Activated naive CD4-positive, alpha-beta T cell treated with anti-CD3 and anti-CD28 coated beads, Interleukin-2, amount 50 U/mL, for 72 hours (primary cell): ENCODE data around the gene ACP1. TPM values are rescaled to one million over a fixed set of nuclear protein-coding genes. Genes with fewer than 3 reads are reported as not detected.
A peak's percentile ranks its signal among the peaks of the same experiment; 100 is the strongest.
"Not testable (repeated sequence)": the region's sequence is repeated elsewhere in the genome, so short reads cannot be mapped to it uniquely, and the experiment has no call there.

Source experiments
- ATAC-seq, 2 donors: fragments of 150-1000 bp; cut with Tn5 transposase; 2 replicates each; pipeline ENCODE4 v1.10.0; 2021; ENCODE audit warnings: mild to moderate bottlenecking in 2 of 2, moderate library complexity in 2 of 2
- DNase-seq, 2 donors: peaks; one replicate each; pipeline ENCODE4 v3.0.0; 2021 to 2022; ENCODE audit warnings: low spot score in 2 of 2
- H3K27ac Mint-ChIP-seq, 2 donors: one replicate each; pipeline ENCODE4 v1.8.0; 2022; ENCODE audit warnings: mild to moderate bottlenecking in 2 of 2, mixed read lengths in 2 of 2
- H3K36me3 Mint-ChIP-seq, 2 donors: one replicate each; pipeline ENCODE4 v1.8.0; 2022; ENCODE audit warnings: mixed read lengths in 2 of 2
- H3K9me3 Mint-ChIP-seq, 2 donors: one replicate each; pipeline ENCODE4 v1.8.0; 2022; ENCODE audit warnings: mixed read lengths in 2 of 2
- total RNA-seq, 2 donors: library from RNA; stranded (reverse); gene quantifications; one replicate each; pipeline ENCODE4 v1.2.3, GENCODE V29; 2022

ACP1 gene
- total RNA-seq, 2 donors from 2014 or later, result 129 to 130 TPM

DNA sequence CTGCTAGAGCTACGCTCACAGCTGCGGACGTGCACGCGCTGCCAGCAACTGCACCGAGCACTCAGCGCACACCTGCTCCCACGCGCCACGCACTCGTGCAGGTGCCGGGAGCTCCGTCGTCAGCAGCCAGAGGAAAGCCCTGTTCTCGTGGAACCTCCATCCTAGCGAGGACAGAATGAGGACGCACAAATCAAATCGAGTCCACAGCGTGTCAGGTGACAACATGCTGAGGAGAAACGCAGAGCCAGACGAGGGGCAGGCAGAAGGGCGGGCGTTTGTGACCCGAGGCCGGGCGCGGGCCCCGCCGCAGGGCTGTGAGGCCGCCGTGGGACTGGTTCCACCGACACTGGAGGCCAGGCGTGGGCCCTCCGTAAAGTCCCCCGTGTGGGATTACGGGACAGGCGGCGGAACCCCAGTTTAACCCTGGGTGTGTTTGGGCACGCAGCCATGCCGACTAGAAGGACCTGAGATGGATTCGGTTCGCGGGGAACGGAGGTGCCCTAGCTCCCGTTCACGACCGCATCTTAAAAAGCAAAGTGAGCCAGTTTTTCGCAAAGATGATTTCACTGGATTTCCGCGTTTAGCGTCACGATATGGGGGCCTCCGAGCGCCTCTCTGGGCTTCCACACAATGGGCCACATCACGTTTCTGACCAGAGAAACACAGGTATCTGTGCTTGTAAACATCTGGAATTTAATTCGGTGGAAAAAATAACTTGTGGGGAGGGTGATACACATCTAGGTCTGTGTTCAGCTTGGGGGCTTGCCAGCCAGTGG lies 50.0 kb downstream of the ACP1 start:
- Mint-ChIP-seq H3K27ac (no peak overlapping the region), H3K36me3 (peaks cover 6 to 9% of the 10 kb centered on the region in 2 donors), H3K9me3 (peaks cover 8 to 9% of the 10 kb centered on the region in 2 donors)
- DNase-seq (no peak), ATAC-seq (no peak)

DNA sequence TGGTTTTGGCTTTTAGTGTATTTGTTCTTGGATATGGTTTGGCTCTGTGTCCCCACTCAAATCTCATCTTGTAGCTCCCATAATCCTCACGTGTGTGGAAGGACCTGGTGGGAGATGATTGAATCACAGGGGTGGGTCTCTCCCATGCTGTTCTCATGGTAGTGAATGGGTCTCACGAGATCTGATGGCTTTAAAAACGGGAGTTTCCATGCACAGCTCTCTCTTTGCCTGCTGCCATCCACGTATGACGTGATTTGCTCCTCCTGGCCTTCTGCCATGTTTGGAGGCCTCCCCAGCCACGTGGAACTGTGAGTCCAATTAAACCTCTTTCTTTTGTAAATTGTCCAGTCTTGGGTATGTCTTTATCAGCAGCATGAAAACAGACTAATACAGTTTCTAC lies 51.2 kb downstream of the ACP1 start:
- H3K9me3 Mint-ChIP-seq, ATAC-seq, H3K36me3 Mint-ChIP-seq, H3K27ac Mint-ChIP-seq, DNase-seq: not testable (repeated sequence)

DNA sequence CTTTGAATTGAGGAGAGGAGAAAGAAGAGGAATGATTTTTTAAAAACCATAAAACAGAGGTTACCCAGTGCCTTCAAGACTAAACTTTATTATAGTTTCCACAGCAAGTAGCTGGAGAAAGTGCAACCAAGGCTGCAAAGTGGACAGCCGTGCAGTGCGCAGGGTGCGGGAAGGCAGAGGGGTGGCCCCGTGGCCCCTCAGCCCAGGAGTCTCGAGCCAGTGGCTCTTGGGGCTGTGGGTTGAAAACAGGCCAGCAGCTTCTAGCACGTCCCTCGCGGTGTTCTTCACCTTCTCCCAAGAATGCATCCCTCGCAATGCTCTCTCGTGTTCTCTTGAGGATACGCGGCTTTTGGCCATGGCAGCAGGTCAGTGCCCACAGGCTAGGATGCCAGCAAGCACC lies 51.6 kb downstream of the ACP1 start:
- ATAC-seq (no peak), DNase-seq (no peak)
- Mint-ChIP-seq H3K36me3 (peaks cover 6 to 9% of the 10 kb centered on the region in 2 donors), H3K27ac (no peak overlapping the region), H3K9me3 (peaks cover 8 to 9% of the 10 kb centered on the region in 2 donors)

DNA sequence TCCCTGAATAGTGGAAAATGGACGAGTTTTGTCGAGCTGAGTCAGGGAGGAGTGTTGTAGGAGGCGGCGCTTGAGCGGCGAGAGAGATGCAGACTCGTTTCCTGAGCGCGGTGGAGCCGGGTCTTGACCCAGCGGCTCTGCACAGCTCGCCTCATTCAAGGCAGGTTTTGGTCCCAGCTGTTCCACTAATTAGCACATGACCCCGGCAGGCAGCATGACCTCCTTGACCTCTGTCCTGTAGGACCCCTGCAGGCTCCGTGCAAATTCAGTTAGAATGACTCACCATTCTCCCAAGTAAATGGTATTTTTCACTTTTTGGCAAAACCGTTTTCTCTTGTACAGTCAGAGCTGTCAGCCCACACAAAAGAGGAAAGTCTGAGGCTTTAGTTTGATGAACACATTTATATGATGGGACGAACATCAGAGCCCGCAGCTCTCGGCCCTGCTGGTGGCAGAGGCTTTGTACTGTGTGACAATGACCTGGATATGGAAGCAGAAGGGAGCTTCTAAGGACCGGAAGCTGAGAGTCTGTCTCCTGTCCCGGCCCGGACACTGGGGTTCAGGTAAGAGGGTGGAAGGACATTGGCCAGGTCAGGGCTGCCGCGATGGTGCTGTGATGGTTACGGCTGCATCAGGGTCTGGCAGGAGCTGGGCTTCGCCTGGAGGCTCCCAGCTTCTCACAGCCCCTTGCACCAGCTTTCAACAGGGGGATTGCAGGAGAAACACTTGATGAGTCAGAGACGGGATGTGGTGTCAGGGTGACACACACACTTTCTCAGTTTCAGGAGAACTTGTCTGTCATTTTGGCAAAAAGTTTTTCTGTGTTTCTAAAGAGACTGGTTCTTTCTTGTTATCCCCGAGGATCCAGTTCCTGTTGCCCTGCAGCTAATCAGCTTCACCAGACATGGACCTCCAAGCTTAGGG lies 53.0 kb downstream of the ACP1 start:
- peak in 1 of 2 donors; percentile 14 for DNase-seq
- peaks cover 6 to 9% of the 10 kb centered on the region in 2 donors for H3K36me3 Mint-ChIP-seq

DNA sequence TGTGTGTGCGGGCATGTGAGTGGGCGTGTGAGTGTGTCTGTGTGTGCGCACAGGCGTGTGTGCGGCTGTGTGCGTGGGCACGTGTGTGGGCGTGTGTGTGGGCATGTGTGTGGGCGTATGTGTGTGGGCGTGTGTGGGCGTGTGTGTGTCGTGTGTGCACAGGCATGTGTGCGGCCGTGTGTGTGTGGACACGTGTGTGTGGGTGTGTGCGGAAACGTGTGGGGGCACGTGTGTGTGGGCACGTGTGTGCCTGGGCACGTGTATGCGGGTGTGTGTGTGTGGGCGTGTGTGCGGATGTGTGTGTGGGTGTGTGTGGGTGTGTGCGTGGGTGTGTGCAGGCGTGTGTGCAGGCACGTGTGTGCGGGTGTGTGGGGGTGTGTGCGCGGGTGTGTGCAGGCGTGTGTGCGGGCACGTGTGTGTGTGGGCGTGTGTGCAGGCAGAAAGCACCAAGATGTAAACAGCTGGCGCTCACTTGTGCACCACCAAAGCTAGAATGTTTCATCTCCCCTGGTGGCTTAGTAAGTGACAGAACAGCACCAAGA lies 54.4 kb downstream of the ACP1 start:
- no peak for ATAC-seq
- Mint-ChIP-seq H3K9me3 (peaks cover 8 to 9% of the 10 kb centered on the region in 2 donors), H3K27ac (peak overlapping the region; percentile 81 to 97), H3K36me3 (peaks cover 6 to 9% of the 10 kb centered on the region in 2 donors)
- no peak for DNase-seq

More for the DNA sequence above, 53.0 kb downstream of the ACP1 start:
- peak; percentile 86 to 90 for ATAC-seq
- Mint-ChIP-seq H3K9me3 (peaks cover 8 to 9% of the 10 kb centered on the region in 2 donors), H3K27ac (peak overlapping the region; percentile 81 to 97)

DNA sequence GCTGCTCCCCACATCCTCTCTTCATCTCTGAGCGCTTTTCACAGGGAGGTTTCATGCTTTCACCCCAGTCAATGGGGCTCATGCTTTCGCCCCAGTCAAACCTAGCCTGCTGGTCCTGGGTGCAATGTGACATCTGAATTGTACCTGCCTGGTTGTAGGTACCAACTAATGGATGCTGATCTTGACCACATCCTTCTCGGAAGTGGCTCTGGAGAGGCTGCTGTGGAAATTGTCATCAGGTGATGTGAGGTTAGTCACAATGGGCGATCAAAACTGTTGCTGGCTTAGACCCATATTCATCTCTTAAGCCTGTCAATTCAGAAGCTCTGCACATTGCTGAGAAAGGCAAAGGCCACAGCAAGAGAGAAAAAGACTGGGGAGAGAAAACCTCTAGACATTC lies 55.8 kb downstream of the ACP1 start:
- peaks cover 6 to 9% of the 10 kb centered on the region in 2 donors for H3K36me3 Mint-ChIP-seq
- H3K27ac Mint-ChIP-seq, result no peak overlapping the region
- DNase-seq, result no peak
- H3K9me3 Mint-ChIP-seq, result peaks cover 8 to 9% of the 10 kb centered on the region in 2 donors
- no peak for ATAC-seq

DNA sequence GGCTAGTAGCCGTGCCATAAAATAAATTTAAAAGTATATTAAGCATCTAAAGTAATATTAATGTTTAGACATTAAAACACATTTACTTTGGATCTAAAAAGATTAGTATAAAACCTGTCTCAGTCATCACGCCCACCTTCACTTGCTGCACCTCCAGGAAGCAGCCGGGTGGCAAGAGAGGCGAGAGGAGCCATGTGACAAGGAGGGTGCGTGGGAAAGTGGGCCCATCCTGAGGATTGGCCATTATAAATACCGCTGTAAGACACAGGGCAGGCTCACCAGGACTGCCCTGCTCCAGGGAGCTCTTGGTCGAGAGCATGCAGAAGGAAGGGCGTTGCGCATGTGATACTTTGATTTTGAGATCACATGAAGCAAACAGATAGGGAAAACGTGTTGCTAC lies 57.6 kb downstream of the ACP1 start:
- no peak for DNase-seq
- ATAC-seq, result no peak
- Mint-ChIP-seq H3K36me3 (peaks cover 12 to 13% of the 10 kb centered on the region in 2 donors), H3K27ac (no peak overlapping the region), H3K9me3 (peaks cover 14 to 17% of the 10 kb centered on the region in 2 donors)

DNA sequence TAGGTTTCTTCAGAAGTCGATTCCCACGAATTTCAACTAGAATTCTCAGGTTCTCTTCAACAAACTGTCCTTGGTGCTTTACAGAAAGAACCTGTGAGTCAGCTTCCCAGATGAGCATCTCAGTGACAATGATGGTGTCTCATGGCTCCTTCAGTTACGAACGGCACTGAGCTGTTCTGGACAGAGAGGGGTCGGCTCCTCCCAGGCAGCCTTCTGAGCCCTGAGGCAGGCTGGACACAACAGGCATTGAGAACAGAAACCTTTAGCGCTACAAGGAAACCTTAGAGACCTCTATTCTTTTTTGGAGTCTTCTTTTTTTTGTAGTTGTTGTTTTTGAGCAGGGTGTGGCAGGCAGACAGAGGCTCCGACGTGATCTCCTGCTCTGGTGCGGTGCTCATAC lies 58.3 kb downstream of the ACP1 start:
- Mint-ChIP-seq H3K27ac (no peak overlapping the region), H3K36me3 (peaks cover 19% of the 10 kb centered on the region in 2 donors), H3K9me3 (peaks cover 19 to 24% of the 10 kb centered on the region in 2 donors)
- DNase-seq (no peak), ATAC-seq (no peak)

Other genes with a start within 250 kb of the ACP1 start
- gene FAM110C, start 218.4 kb upstream of the ACP1 start, total RNA-seq, result 1 to 10 TPM in 1 of 2 donors, under 1 TPM in 1; 0.48 to 2.1 TPM
- gene SH3YL1, start 915 bp upstream of the ACP1 start, total RNA-seq, result 10 to 100 TPM; 16.5 to 22.6 TPM
- under 1 TPM in 1 of 2 donors, not detected in 1; 0.95 TPM for gene ALKAL2, start 23.1 kb downstream of the ACP1 start, total RNA-seq